ENCODE data around the gene CPXM2. TPM values are rescaled to one million over a fixed set of nuclear protein-coding genes. Genes with fewer than 3 reads are reported as not detected.

Gene CPXM2
- polyA plus RNA-seq, 1 donor from 2014 or later = not detected

DNA sequence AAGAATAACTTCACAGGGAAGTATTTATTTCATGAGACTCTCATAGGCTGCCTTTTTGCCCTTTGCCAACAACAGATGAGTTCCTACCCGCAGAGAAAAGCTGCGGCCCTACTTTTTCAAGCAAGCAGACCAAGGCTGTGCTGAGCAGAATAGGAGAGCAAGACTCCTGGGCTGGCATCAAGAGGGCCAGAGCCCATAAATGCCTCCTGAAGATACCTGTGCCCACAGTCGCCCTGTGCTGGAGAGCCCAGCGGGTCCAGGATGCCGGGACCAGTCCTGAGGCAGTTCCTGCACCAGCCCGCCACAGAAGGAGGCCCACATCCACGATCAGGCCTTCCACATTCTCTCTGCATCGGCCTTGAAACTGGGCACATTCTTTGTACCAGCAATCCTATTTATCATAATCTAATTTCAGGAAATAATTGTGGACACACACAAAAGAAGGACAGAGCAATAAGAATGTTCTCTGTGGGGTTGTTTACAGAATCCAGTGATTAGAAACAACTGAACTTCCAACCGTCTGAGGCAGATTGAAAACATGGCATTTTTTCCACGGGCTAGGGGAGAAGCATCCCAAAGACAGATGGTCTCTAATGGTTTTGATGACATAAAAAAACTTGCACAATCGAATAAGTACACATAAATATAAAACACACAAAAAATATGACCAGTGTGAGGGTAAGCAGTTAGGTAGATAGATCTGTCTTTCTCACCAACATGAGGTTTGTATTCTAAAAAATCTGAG is 95.6 kb downstream of the CPXM2 start:
- Mint-ChIP-seq H3K9me3 (peaks cover 0 to 3% (median 2%) of the 10 kb centered on the region in 3 donors), H3K27me3 (peaks cover 7% of the 10 kb centered on the region), H3K27ac (no peak overlapping the region), H3K4me1 (no peaks in the 10 kb centered on the region), H3K4me3 (no peak overlapping the region), H3K36me3 (no peaks in the 10 kb centered on the region)

DNA sequence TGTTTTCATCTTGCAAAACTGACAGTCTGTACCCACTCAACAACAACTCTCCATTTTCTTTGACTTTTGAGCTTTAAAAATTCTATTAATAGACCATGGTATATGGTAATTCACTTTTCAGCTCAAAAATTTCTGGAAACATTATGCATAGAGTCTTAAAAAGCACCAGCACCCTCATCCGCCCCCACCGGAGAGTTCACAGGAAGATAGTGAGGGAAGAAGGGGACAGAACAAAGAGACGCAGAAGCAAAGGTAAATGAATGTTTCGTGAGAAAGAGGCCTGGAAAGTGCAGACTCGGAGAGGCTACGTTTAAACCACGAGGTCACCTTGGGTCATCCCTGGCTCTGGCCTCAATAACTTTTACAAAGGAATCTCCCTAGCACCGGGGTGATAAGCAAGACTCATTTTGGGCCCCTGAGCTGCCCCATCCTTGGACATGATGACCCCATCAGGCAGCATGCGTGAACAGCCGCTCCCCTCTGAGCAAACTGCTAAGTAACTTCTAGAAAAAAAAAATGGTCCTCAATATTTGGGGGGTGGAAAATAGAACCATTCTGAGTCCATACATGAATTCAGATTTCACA is 96.3 kb downstream of the CPXM2 start:
- Mint-ChIP-seq H3K27ac (no peak overlapping the region), H3K36me3 (no peaks in the 10 kb centered on the region), H3K4me3 (no peak overlapping the region), H3K9me3 (peaks cover 0 to 6% (median 3%) of the 10 kb centered on the region in 3 donors), H3K4me1 (no peaks in the 10 kb centered on the region), H3K27me3 (peaks cover 7% of the 10 kb centered on the region)

DNA sequence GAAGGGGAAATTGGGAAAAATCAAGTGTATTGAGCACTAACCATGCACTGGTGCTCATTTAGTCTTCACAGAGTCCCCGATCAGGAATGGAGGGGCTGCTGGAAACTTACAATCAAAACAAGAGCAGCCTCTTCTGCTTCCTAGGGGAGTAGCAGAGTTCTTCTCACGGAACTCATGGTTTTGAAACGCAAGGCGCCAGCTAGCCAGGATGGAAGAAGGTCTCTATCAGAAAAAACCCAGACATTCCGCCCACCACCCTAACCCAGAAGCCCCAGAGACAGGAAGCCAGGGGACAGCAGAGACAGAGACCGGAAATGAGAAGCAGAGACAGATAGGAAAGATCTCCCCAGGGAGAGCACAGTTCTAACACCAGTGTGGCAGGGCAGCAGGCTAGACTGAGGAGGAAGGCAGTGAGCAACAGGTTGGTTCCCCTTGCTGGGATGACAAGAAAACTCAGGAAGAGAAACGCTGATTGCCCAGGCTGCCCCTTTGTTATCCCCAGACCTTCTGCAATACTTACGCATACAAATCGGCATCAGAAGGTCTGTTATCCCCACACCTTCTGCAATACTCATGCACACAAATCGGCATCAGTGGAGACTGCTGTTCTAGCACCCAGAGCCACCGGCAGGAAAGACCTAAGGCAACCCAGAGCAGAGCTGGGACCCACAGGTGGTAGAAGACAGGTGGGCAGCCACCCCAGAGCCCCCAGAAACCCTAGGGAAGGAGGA is 99.2 kb downstream of the CPXM2 start:
- H3K36me3 Mint-ChIP-seq = no peaks in the 10 kb centered on the region
- peak overlapping the region in 1 of 4 donors; percentile 25 for H3K4me3 Mint-ChIP-seq
- peaks cover 0 to 6% (median 3%) of the 10 kb centered on the region in 3 donors for H3K9me3 Mint-ChIP-seq
- peaks cover 9% of the 10 kb centered on the region for H3K27me3 Mint-ChIP-seq
- no peaks in the 10 kb centered on the region for H3K4me1 Mint-ChIP-seq
- H3K27ac Mint-ChIP-seq = peak overlapping the region in 1 of 3 donors; percentile 36

DNA sequence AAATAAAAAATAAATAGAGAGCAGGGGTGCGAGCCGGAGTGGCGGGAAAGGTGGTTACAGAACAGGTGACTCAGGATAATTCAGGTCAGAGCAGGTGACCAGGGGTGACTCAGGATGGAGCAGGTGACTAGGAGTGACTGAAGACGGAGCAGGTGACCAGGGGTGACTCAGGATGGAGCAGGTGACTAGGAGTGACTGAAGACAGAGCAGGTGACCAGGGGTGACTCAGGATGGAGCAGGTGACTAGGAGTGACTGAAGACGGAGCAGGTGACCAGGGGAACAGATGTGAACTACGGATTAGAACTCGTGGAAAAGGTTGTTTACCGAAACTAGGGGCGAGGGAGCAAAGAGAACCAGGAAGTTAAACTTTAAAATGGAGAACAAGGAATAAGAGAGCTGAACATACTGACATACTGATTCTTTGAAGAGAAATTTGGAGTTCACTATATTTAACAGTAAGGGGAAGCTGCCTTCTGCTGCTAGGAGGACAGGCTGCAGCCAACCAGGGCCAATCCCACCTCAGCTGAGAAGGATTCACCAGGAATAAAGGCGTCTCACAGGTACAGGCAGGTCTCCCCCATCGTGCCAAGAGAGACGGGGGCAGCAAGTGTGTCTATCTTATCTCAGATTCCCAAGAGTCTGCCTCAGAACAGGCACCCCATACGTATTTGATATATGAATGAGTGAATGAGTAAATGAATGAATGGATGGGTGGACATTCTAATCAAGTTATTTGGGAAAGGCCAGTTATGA is 101.3 kb downstream of the CPXM2 start:
- no peak overlapping the region for H3K27ac Mint-ChIP-seq
- no peaks in the 10 kb centered on the region for H3K36me3 Mint-ChIP-seq
- H3K27me3 Mint-ChIP-seq = peaks cover 11% of the 10 kb centered on the region
- H3K9me3 Mint-ChIP-seq = peaks cover 0 to 6% (median 3%) of the 10 kb centered on the region in 3 donors
- no peaks in the 10 kb centered on the region for H3K4me1 Mint-ChIP-seq
- no peak overlapping the region for H3K4me3 Mint-ChIP-seq

DNA sequence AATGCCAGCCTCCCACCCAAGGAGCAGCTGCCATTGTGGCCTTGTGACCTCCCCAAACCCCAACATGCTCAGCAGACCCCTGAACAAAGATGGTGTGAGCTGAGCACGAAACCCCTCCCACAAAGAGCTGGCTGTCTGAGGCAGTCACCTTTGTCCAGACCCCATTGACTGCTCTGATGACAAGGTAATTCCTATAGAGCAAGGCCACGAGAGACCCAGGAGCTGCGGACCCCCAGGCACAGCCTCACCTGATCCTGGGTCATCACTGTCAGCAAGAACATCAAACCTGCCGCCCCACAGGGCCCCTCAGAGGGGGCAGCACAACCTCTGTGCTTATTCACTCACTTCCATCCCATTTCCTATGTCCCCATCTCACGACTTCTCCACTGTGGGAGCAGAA is 102.6 kb downstream of the CPXM2 start:
- no peaks in the 10 kb centered on the region for H3K4me1 Mint-ChIP-seq
- no peak overlapping the region for H3K27ac Mint-ChIP-seq
- H3K36me3 Mint-ChIP-seq = no peaks in the 10 kb centered on the region
- peaks cover 22% of the 10 kb centered on the region for H3K27me3 Mint-ChIP-seq
- peaks cover 0 to 6% (median 3%) of the 10 kb centered on the region in 3 donors for H3K9me3 Mint-ChIP-seq
- no peak overlapping the region for H3K4me3 Mint-ChIP-seq

DNA sequence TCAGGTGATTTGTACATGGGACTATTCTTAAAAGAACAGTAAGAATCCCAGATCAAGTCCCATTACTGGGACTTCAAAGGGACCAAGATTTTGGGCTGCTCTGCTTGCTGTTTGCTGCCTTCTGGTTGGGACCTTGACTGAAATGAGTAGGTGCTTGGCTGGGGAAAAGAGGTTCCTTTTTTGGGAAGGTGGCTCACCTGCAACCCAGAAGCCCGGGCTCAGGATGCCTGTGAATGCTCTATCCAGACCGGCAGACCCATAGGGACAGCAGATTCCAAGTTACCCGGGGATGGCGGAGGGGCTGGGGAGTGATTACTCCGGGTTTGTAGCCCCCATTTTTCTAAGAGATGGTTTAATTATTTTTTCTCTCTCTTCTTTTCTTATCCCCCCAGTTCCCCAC is 104.0 kb downstream of the CPXM2 start:
- Mint-ChIP-seq H3K4me3 (no peak overlapping the region), H3K27me3 (peaks cover 24% of the 10 kb centered on the region), H3K36me3 (no peaks in the 10 kb centered on the region), H3K27ac (no peak overlapping the region), H3K4me1 (no peaks in the 10 kb centered on the region), H3K9me3 (peaks cover 0 to 6% (median 3%) of the 10 kb centered on the region in 3 donors)

DNA sequence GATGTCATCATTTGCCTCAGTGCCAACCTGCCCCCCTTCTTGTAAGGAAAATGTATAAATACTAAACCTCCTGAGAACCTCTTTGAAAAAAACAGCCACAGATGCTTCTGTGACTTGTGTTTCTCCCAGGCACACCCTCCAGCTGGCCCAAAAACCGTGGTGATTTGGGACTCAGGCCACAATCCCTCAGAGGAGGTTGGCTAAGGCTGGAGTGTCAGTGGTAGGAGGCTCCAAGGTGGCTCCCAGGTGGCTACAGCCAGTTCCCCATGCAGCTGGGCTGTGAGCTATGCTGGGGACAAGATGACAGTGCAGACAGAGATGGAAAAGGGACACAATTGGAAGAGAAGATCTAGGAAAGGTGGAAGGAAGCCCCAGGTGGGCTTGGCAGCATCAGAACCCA is 104.7 kb downstream of the CPXM2 start:
- Mint-ChIP-seq H3K4me3 (no peak overlapping the region), H3K27ac (no peak overlapping the region), H3K27me3 (peaks cover 23% of the 10 kb centered on the region), H3K36me3 (no peaks in the 10 kb centered on the region), H3K9me3 (peaks cover 0 to 6% (median 3%) of the 10 kb centered on the region in 3 donors), H3K4me1 (no peaks in the 10 kb centered on the region)

DNA sequence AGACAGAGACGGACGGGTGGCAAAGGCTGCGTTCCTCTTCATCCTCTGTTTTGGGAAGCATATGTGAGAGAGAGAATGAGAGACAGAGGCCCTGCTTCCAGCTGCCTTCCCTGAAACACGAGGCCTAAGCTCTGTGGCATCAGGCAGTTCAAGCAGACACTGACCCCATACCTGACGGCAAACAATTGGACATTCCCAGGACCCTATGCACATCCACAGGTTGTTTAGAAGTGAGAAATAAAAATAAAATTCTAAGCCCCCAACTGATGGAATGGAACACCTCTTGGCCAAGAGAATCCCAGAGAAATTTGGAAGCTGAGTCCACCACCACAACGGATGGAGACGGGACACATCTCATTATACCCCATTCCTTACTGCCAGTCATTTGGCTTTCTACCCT is 105.3 kb downstream of the CPXM2 start:
- H3K36me3 Mint-ChIP-seq = no peaks in the 10 kb centered on the region
- H3K4me3 Mint-ChIP-seq = no peak overlapping the region
- H3K27ac Mint-ChIP-seq = no peak overlapping the region
- peaks cover 18% of the 10 kb centered on the region for H3K27me3 Mint-ChIP-seq
- H3K4me1 Mint-ChIP-seq = no peaks in the 10 kb centered on the region
- peaks cover 0 to 6% (median under 1%) of the 10 kb centered on the region in 3 donors for H3K9me3 Mint-ChIP-seq

DNA sequence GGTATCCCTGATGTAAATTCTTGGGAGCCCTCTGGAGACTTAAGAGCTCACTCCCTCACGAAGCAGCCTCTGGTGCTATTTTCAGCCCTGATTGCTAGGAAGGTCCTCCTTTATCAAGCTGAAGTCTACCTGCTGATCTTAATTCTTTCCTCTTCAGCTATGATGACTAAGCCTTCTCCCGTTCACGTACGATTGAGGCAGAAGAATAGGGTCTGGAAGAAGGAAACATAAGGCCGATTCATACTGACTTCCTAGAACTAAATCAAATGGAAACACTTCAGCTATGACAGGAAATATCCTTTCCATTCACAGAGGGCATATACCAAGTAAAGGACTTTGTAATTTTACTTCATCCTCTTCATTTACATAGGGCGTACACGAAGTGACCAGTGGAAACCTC is 107.0 kb downstream of the CPXM2 start:
- H3K36me3 Mint-ChIP-seq = no peaks in the 10 kb centered on the region
- no peaks in the 10 kb centered on the region for H3K4me1 Mint-ChIP-seq
- H3K9me3 Mint-ChIP-seq = no peaks in the 10 kb centered on the region
- no peak overlapping the region for H3K27ac Mint-ChIP-seq
- H3K4me3 Mint-ChIP-seq = no peak overlapping the region
- peaks cover 18% of the 10 kb centered on the region for H3K27me3 Mint-ChIP-seq

DNA sequence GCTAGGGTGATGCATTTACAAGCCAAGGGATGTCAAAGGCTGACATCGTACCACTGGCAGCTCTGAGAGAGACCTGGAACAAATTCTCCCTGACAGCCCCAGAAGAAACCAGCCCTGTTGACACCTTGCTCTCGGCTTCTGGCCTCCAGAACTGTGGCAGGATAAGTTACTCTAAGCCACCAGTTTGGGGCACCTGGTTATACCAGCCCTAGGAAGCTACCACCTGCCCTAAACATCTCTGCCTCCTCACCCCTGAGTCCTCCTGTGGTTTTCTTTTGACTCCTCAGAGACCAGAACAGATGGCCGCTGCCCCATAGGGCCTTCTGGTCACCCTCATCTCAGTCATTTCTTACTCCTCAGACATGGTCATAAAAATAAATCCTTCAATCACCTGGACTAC is 107.4 kb downstream of the CPXM2 start:
- H3K4me3 Mint-ChIP-seq = no peak overlapping the region
- H3K36me3 Mint-ChIP-seq = no peaks in the 10 kb centered on the region
- H3K4me1 Mint-ChIP-seq = no peaks in the 10 kb centered on the region
- no peaks in the 10 kb centered on the region for H3K9me3 Mint-ChIP-seq
- H3K27ac Mint-ChIP-seq = no peak overlapping the region
- H3K27me3 Mint-ChIP-seq = peaks cover 18% of the 10 kb centered on the region

DNA sequence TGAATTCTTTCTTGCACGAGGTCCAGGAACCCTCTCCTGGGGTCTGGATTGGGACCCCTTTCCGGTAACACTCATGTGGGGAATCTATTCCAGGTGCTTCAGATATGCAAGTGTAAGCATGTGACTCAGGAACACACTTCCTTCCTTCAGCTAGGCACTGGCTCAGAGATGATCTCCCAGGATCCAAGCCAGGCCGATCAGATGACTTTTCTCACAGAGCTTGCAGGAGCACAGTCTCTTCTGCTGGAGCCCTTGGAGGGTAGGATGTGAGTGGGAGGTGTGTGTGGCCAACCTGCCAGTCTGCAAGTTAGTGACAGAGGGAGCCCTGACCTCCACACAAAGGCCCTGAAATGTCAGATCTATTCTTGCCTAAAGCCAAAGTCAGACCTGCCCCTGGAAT is 108.3 kb downstream of the CPXM2 start:
- Mint-ChIP-seq H3K27me3 (peaks cover 26% of the 10 kb centered on the region), H3K9me3 (no peaks in the 10 kb centered on the region), H3K36me3 (no peaks in the 10 kb centered on the region), H3K4me1 (no peaks in the 10 kb centered on the region), H3K27ac (no peak overlapping the region), H3K4me3 (no peak overlapping the region)

DNA sequence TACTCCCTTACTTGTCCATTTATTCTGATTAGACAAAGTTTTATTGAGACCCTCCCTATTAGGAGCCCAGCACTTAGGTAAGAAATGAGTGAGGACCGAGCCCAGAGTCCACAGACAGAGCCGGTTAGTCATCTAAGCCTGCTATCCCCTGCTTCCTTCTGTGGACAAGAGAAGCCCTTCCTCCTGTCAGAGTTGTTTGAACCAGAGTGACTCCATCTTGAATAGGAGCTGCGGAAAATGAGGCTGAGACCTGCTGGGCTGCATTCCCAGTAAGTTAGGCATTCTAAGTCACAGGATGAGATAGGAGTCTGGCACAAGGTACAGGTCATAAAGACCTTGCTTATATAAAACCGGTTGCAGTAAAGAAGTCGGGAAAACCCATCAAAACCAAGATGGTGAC is 109.1 kb downstream of the CPXM2 start:
- Mint-ChIP-seq H3K27me3 (peaks cover 28% of the 10 kb centered on the region), H3K4me1 (no peaks in the 10 kb centered on the region), H3K9me3 (no peaks in the 10 kb centered on the region)

DNA sequence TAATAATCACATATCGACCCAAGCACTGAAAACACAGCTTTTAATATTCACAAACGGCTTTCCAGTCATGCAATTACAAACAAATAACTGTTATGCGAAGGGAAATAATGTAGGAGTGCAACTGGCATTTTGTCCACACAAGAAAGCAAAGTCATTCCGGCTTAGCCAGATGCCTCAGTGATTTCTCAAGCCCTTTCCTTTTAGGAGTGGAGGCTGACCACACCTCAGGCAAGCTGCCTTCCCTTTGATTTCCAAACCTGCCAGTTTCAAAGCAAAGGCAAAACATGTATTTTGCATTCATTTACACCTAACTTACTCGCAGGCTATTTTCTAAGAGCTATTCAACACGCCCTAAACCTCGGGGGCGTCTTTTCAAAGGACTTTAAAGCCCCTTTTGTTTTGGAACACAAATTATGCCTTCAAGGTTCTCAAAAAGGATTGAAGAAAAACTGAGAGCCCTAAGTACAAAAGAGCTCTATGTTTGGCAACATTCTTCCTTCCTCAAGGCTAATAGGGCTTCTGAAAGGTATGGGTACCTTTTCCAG is 109.6 kb downstream of the CPXM2 start:
- no peaks in the 10 kb centered on the region for H3K36me3 Mint-ChIP-seq
- no peaks in the 10 kb centered on the region for H3K4me1 Mint-ChIP-seq
- peaks cover 29% of the 10 kb centered on the region for H3K27me3 Mint-ChIP-seq
- H3K27ac Mint-ChIP-seq = no peak overlapping the region
- H3K4me3 Mint-ChIP-seq = no peak overlapping the region
- no peaks in the 10 kb centered on the region for H3K9me3 Mint-ChIP-seq

More for the DNA sequence above, 109.1 kb downstream of the CPXM2 start:
- Mint-ChIP-seq H3K27ac (no peak overlapping the region), H3K4me3 (no peak overlapping the region), H3K36me3 (no peaks in the 10 kb centered on the region)

DNA sequence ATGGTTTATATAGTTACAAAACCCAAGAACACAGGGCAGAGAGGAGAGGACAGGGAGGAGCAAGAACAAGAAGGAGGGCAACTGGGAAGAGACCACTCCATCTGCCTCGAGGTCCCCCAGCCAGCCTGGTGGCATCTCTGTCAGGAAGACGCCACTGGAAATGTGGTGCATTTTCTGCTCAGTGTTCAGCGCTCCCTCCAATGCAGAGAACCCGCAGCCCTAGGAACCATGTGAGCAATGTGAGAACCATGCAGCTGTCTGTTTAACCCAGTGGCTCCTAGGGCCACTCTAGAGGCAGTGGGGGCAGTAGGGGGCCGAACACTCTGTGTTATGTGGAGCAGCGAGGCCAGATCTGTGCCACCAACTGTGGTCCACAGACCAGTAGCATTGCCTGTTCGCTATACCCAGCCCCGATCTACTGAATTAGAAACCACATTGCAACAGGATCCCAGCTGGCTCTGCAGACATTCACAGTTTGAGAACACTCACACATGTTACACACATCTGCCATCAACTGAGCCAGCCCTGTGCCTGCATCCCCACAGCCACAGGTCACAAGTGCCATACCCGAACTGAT is 110.2 kb downstream of the CPXM2 start:
- Mint-ChIP-seq H3K9me3 (no peaks in the 10 kb centered on the region), H3K27ac (no peak overlapping the region), H3K4me3 (no peak overlapping the region), H3K27me3 (peaks cover 29% of the 10 kb centered on the region), H3K36me3 (no peaks in the 10 kb centered on the region), H3K4me1 (no peaks in the 10 kb centered on the region)
